NCI-H748 (cell line): Measurements from ENCODE around the gene GGT6.

ENCODE experiments used
- DNase-seq: peaks from one replicate; lab custom pipeline; 2025; ENCODE audit not compliant: unreplicated experiment; lab: John Stamatoyannopoulos, UW

The GGT6 gene

DNA sequence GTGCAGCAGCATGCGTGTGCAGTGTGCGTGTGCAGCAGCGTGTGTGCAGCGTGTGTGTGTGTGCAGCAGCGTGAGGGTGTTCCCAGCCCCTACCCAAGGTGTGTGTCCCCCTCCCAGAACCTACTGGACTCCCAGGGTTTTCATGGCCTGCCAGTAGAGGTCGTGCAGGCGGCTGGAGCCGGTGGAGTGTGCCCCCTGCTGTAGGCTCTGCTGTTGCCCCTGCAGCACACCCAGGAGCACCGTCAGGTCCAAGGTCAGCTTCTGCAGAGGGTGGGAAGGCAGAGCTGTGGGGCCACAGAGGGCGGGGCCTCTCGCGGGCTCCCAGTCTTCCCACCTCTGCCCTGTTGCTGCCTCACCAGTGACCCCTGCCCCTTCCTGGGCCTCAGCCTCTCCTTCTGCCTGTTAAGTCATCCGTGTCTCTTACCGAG lies 20.1 kb downstream of the GGT6 start:
- no peak for DNase-seq

DNA sequence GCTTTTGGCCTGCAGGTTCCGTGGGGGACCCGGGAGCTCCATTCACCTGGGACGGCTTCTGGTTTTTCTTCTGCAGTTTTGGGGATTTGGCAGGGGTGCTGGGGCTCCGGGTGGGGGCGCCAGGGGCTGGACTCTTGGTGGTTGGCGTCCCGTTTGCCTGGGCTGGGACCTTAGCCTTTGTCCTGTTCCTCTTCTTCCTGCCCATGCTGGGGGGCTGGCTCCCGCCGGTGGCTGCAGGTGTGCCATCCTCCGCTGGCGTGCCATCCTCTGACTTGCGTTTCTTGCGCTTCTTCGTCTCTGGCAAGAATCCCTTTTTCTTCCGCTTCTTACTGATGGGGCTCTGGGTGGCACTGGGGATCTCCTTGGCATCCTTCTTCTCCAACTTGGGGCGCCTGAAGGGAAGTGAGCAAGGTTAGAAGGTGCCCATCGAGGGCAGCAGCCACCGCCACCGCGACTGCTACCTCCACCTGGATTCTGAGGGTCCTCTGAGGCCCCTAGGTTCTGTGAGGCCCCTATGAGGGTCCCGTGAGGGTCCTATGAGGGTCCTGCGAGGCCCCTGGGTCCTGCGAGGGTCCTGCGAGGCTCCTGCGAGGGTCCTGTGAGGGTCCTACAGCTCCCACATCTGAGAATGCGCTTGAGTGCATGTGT lies 20.7 kb downstream of the GGT6 start:
- DNase-seq: no peak

DNA sequence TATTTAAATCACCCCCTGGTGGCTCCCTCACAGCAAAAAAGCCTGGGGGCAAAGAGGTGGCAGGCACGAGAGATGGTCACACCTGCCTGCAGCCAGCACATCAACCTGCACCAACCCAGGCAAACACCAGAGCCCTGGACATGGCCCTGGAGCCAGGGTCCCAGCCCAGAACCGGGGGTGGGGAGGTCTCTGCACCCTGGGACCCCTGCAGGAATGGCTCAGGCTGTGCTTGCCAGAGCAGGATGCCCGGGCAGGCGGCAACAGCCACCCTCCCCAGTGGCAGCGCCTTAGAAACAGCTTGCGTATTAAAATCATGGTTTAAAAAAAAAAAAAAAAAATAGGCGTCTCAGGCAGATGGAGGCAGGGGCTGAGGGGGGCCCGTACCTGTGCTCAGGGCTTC lies 21.4 kb downstream of the GGT6 start:
- DNase-seq: no peak

DNA sequence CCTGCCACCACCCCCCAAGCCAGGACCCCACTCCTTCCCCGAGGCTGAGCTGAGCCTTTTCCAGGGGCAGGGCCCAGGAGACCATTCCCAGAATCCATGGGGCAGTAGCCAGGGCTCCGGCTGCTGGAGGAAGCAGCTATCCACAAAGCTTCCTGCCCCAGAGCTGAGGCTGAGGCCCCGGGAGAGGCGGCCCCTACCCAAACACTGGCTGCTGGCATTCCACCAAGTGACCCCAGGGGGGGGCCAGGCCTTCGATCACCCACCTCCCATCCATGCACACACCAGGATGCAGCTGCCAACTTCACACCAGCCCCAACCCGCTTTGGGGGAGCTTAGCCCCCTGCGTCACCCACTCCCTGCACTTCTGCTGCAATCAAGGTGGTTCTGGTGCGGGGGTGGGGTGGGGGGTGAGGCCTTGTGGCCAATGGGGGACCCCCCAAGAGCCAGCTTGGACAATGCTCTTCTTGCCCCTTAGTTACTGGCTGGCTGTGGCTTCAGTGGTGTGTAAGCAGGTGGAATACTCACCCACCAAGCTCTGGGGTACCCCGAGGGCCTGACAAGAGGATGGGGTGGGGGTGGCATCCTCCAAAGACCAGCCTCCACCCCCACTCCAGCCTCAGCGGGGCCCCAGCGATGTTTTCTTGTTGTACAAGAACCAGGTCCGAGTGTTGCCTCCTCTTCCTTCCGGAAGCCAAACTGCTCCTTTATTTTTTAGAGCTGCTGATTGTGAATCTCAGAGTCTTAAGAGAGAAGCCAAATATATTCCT lies 22.0 kb downstream of the GGT6 start:
- DNase-seq: no peak

DNA sequence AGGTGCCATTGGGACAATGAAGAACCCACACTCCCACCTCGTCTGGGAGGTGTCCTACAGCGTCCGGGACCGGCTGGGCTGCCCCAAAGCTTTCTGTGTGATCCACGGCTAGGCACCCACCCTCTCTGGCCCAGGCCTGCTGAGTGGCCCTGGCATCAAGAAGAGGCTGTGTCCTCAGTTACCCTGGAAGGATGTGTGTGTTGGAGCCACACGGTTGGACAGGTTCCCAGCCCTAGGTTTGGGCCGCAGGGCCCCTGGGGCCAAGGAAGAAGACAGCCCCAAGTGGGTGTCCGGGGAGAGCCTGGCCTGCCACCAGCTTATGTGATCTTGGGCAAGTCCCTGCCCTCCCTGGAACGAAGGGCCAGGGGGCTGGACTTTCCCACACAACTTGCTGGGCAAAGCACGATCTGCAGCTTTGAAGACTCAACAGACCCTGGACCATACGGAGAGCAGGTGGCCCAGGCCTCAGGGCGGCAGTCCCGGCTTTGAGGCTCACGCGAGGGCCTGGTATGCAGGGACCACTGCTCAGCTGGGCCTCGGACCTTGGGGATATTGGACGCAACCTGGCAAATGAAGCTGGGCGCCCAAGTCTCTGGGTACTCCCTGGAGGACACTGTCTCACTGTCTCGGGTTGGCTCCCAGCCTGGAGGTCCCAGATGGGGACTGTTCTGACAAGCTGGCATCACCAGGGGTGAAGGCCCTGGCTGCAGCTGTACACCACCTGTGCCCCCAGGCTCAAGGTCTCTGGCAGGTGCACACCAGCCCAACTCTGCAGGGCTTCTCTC lies 22.7 kb downstream of the GGT6 start:
- DNase-seq: no peak

DNA sequence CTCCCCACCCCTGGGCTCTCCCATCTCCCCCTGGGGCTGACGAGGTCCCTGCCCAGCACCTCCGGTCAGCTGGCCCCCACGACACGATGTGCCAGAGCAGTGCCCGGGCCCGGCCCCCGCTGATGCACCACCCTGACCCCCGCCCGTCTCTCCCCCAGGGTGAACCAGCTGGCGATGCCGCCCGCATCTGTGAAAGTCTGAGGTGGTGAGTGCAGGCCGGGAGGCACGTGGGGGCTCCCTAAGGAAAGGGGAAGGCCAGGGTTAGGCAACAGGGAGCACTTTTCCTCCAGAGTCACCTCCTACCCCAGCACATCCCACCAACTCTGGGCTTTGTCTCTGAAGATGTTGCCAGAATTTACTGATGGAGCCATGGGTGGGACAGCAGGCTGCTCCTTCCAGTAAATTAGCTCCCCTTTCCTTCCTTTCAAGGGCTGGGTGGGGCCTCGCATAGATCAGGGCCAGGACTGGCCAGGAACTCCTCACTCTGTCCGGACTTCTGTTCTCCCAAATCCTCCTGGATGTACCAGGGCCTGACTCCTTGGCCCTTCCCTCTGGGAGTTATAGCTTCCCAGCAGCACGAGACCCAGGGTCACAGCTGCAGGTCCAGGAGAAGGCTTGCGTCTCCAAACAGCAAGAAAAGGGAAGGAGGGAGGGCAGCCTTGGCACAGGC lies 23.5 kb downstream of the GGT6 start:
- no peak for DNase-seq

DNA sequence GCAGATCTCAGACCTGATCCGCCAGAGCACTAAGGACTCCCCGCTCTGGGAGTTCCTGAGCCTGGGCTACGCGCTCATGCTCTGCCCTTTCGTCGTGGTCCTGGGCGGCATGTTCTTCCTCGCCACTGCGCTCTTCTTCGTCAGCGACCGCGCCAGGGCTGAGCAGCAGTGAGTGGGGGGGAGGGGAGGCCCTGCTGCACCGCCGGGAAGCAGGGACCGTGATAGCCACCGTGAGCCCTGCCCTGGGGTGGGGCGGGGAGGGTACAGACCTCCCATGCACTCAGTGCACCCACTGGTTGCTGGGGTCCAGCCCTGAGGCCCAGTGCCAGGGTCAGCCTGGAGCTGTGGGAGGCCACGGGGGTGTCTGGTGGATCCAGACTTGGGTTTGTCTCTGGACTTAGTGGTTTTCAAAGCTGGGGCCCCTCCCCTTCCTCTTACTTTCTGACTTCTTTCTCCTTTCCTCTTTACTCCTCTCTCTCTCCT lies 24.1 kb downstream of the GGT6 start:
- no peak for DNase-seq

DNA sequence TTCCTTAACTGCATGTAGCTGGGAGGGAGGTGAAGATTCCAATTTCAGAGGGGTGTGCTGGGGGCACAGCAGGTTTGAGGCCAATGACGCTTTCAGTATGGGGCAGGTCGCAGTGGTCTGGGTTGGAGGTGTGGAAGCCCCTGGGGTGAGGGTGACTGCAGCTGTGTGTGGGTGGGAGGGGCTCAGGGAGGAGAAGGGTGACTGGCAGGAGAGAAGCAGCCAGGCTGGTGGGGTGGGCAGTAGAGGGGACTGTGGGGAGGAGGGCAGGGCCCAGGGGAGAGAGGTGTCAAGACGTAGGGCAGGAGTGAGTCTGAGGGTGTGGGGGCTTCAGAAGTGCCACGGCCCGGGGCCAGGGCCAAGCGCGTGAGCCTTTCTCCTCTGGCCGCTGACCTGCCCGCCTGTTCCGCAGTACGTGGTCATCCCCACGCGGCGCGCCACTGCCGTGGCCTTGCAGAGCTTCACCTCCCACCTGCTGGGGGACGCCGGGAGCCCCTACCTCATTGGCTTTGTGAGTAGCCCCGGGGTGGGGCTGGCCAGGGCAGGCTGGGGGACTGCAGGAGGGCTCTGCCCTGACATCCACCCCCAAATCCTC lies 24.6 kb downstream of the GGT6 start:
- DNase-seq: no peak

DNA sequence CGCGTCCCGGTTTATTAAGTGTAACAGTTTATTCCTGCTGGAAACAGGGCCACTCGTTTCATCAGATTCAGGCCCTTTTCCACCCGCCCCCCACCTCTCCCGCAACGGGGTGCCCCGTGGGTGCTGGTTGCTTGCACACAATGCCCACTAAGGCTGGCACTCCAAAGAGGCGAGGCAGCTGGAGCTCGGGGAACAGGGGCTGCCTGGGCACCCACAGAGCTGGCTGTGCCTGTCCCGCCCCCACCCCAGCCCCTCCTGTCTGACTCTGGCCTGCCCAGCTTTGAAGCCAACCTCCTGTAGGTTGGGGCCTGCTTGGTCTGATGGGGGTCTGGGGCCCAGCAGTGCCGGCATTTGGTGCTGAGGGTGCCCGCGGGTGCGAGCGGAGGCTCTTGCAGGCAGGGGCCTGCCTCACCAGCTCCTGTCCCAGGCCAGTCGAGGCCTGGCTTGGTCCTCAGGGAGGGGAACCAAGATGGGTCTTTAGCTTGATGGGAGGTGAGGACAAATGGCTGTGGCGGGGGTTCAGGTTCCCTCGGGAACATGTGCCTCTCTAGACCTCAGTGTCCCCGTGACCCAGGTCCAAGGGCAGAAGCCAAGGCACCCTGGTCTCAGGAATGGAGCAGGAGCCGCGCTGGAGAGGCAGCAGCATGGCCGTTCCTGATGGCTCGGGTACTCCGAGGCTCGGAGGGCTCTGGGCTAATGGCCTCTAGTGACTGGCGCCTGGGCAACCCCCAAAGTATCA lies 25.3 kb downstream of the GGT6 start:
- DNase-seq: no peak

DNA sequence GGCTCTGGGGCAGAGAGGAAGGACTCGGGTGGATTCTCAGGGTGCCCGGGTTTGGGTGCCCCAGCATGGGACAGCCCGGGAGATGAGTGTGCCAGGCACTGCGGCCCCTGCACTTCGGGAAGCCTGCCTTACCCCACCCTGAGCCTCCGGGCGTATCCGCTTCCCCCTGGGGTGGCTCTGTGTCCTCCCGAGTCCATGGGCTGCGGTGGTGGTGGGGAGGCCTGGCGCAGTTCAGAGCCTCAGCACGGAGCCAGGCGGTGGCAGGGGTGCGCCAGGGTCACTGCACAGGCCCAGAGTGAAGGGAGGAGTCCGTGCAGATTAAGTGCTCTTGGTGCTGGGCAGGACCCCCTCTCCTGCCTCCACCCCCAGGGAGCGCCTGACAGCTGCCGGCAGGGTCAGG lies 25.9 kb downstream of the GGT6 start:
- no peak for DNase-seq

DNA sequence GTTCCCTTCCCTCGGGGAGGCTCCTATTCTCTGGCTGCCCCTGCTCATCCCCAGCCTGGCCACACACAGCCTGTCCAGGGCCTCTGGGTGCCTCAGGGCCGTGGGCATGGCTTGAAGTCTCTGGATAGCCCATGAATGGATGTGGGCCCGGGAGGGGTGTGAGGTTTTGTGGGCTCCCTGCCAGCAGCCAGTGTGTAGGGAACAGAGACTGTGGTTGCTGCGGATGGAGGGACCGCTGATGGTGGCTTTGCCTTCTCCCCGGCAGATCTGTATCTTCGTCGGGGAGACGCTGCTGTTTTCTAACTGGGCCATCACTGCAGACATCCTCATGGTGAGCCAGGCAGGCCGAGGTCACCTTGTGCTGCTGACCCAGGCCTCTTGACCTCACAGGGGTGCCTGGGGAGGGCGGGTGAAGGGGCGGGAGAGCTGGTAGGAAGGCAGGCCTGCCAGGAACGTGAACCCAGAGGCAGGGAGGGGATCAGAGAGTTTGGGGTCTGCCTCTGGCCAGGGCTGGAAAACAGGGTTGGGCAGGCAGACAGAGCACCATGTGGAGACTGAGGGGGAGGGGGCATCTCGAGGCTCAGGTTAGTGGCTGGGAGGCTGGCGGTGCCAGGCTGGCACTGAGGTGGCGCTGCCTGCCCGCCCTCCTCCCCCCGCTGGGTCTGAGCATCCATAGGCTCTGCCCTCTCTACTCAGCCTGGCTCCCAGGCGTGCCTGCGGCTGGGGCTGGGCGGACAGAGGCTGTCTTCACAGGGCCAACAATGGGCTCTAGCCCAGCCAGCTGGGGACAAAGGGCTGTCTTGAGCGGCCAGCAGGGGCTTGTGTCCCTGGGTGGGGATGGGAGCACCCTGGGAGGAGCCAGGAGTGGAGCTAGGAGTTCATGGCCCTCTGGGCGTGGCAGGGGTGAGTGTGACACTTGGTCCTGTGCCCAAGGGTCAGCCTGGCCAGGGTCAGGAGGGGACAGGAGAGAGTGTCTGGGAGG lies 26.6 kb downstream of the GGT6 start:
- DNase-seq: peak; percentile 26

DNA sequence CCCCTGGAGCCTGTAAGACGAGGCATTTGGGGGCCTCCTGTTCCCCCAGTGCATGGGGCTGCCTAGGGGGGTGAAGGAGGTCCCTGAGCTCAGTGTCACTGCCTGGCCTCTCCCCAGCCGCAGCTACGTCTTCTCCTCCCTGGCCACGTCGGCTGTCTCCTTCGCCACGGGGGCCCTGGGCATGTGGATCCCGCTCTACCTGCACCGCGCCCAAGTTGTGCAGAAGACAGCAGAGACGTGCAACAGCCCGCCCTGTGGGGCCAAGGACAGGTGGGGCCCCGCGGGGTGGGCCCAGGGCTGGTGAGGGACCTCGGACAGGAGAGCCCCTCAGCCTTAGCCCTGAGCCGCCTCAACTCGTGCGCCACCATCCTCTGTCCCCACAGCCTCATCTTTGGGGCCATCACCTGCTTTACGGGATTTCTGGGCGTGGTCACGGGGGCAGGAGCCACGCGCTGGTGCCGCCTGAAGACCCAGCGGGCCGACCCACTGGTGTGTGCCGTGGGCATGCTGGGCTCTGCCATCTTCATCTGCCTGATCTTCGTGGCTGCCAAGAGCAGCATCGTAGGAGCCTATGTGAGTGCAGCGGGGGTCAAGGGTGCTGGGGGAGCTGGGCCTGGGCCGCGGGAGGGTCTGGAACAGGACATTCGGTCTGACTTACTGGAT lies 27.4 kb downstream of the GGT6 start:
- DNase-seq: no peak

DNA sequence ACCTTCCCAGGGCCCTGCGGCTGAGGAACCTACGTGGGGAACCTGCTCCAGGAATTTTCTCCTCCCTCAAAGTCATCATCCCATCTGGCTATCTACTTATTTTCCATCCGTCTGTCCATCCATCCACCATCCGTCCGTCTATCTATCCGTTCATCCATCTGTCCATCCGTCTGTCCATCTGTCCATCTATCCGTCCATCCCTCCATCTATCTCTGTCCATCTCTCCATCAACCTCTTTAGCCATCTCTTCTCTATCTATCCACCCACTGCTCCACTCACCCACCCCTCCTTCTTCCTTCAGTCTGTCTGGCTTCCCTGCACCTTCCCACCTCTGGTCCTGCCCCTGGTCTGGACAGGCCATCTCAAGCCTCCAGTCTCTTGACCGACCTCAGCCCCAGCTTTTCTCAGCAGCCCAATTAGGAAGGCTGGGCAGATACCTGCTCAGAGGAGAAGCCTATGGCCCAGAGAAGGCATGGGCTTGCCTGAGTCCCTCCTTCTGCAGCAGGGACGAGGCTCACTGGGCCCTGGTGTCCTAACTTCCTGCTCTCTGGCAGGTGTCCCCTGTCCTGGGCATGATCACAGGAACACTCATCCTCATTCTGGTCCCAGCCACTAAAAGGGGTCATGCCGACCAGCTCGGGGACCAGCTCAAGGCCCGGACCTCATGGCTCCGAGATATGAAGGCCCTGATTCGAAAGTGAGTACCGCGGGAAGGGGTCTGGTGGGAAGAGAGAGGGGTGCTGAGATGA lies 28.2 kb downstream of the GGT6 start:
- no peak for DNase-seq

DNA sequence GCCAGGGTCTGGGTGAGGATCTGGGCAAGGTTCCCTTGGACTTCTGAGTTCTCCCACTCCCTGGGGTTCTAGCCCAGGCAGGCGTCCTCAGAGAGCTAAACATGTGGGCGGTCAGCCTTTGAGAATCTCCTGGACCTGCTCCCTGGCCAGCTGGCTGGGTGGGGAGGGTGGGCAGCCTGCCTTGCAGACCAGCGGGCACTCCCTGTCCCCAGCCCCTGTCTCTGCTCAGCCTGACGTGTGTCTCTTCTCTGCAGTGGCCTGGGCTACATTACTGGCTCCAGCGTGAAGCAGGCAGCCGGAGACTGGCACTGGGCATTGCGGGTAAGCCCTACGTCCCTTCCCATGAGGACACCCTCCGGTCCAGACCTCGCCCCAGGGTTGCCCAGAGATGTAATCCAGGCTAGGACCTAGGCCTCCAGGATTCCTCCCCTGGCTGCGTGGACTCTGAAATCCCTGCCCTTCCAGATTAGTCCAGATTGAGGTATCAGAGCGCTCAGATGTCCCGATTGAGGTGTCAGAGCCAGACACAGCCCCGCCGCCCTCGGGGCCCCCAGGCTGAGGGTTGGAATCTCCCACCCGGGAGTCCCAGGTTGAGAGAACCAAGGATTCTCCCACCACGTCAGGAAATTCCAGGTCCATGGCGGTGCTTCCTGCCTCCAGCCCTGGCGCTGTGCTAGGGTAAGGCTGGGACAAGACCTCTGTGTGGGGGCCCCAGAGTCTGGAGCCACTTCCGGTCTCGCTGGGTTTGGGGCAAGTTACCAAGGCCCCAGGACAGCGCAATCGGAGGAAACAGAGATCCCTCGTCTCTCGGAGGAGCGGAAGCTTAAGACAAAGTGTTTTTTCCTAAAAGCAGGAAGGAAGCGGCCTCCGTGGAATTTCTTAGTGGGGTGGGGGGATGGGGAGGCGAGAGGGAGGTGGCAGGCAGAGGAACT lies 29.3 kb downstream of the GGT6 start:
- no peak for DNase-seq

DNA sequence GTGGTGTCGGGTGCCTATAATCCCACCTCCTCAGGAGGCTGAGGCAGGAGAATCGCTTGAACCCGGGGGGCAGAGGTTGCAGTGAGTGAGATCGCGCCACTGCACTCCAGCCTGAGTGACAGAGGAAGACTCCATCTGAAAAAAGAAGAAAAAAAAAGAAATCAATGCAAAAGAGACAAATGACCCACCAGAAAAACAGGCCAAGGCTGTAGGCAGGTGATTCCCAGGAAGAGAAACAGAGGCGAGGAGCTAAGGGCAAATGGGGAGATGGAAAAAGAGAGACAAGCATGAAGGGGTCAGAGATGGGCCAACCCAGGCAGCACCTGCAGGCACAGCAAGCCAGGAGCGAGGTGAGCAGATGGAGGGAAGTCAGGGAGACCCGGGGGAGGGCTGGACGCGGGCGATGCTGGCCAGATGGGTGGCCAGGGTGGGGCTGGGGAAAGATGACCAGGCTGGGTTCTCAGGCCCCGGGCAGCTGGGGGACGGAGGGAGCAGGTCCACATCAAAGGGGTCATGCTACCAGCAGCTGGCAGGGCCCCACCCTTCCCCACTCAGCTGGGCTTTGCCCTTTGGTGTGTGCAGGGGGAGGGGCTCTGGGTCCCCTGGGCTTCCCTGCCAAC lies 30.7 kb downstream of the GGT6 start:
- DNase-seq: no peak

DNA sequence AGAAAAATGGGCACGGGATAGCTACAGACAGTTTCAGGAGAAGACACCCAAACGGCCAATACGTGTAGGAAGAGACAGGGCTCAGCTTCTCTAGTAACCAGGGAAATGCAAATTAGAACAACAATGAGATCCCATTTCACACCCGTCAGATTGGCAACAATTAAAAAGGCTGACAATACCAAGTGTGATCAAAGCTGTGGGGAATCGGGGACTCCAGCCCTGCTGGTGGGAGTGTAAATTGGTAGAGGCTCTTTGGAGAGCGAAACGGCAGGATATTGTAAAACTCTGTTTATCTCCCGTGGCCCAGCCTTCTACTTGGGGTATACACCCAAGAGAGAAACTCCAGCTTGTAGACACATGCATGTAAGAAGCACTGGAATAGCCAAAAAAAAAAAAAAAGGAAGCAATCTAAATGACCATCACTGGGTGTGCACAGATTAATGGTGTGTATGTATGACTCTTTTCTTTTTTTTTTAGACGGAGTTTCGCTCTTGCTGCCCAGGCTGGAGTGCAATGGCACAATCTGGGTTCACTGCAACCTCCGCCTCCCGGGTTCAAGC lies 32.7 kb downstream of the GGT6 start:
- no peak for DNase-seq
